ENCODE measurements around the gene ZNF326.
"Not testable (repeated sequence)": the region's sequence is repeated elsewhere in the genome, so short reads cannot be mapped to it uniquely, and the experiment has no call there.

Gene ZNF326

GRCh38 chr1:89974696-89975470 is 20.0 kb upstream of the ZNF326 start:
- DNase-seq (ENCODE audit: low spot score in 2 of 2) (no peak), ATAC-seq (replicated peaks; ENCODE audit: extremely low read depth, poor library complexity, severe bottlenecking) (no peak)
- Mint-ChIP-seq H3K36me3 (ENCODE audit: insufficient read depth) (peaks cover 2% of the 10 kb centered on the region), H3K9me3 (no peaks in the 10 kb centered on the region), H3K27ac (ENCODE audit: low read depth) (no peak overlapping the region), H3K4me3 (no peak overlapping the region), H3K4me1 (no peaks in the 10 kb centered on the region), H3K27me3 (peaks cover 10% of the 10 kb centered on the region)

GRCh38 chr1:89975540-89976125 is 19.3 kb upstream of the ZNF326 start:
- no peaks in the 10 kb centered on the region for H3K4me1 Mint-ChIP-seq
- peaks cover 10% of the 10 kb centered on the region for H3K27me3 Mint-ChIP-seq
- no peak overlapping the region for H3K4me3 Mint-ChIP-seq
- no peak for DNase-seq (ENCODE audit: low spot score in 2 of 2)
- no peak overlapping the region for H3K27ac Mint-ChIP-seq (ENCODE audit: low read depth)
- no peak for ATAC-seq (replicated peaks; ENCODE audit: extremely low read depth, poor library complexity, severe bottlenecking)
- H3K36me3 Mint-ChIP-seq (ENCODE audit: insufficient read depth) = peaks cover 2% of the 10 kb centered on the region
- no peaks in the 10 kb centered on the region for H3K9me3 Mint-ChIP-seq

- Mint-ChIP-seq H3K4me3 (no peak overlapping the region), H3K9me3 (no peaks in the 10 kb centered on the region), H3K27me3 (peaks cover 10% of the 10 kb centered on the region), H3K4me1 (no peaks in the 10 kb centered on the region), H3K36me3 (ENCODE audit: insufficient read depth) (no peaks in the 10 kb centered on the region), H3K27ac (ENCODE audit: low read depth) (no peak overlapping the region)
- DNase-seq (ENCODE audit: low spot score in 2 of 2) (no peak), ATAC-seq (replicated peaks; ENCODE audit: extremely low read depth, poor library complexity, severe bottlenecking) (no peak)
Observed at GRCh38 chr1:89978755-89979154, 16.2 kb upstream of the ZNF326 start.

- Mint-ChIP-seq H3K4me3 (no peak overlapping the region), H3K27me3 (peaks cover 9% of the 10 kb centered on the region), H3K27ac (ENCODE audit: low read depth) (no peak overlapping the region), H3K4me1 (no peaks in the 10 kb centered on the region), H3K9me3 (no peaks in the 10 kb centered on the region), H3K36me3 (ENCODE audit: insufficient read depth) (no peaks in the 10 kb centered on the region)
- no peak for ATAC-seq (replicated peaks; ENCODE audit: extremely low read depth, poor library complexity, severe bottlenecking)
- no peak for DNase-seq (ENCODE audit: low spot score in 2 of 2)
Observed at GRCh38 chr1:89980605-89981004, 14.3 kb upstream of the ZNF326 start.

GRCh38 chr1:89982846-89983245 is 12.1 kb upstream of the ZNF326 start:
- ATAC-seq (replicated peaks; ENCODE audit: extremely low read depth, poor library complexity, severe bottlenecking); H3K9me3 Mint-ChIP-seq; H3K4me1 Mint-ChIP-seq; DNase-seq (ENCODE audit: low spot score in 2 of 2); H3K27me3 Mint-ChIP-seq; H3K27ac Mint-ChIP-seq (ENCODE audit: low read depth); H3K36me3 Mint-ChIP-seq (ENCODE audit: insufficient read depth); H3K4me3 Mint-ChIP-seq: not testable (repeated sequence)

- not testable (repeated sequence) for H3K27me3 Mint-ChIP-seq; DNase-seq (ENCODE audit: low spot score in 2 of 2); ATAC-seq (replicated peaks; ENCODE audit: extremely low read depth, poor library complexity, severe bottlenecking); H3K4me1 Mint-ChIP-seq; H3K4me3 Mint-ChIP-seq; H3K27ac Mint-ChIP-seq (ENCODE audit: low read depth); H3K9me3 Mint-ChIP-seq; H3K36me3 Mint-ChIP-seq (ENCODE audit: insufficient read depth)
Observed at GRCh38 chr1:89984564-89985116, 10.3 kb upstream of the ZNF326 start.

GRCh38 chr1:89986020-89986419 is 8.9 kb upstream of the ZNF326 start:
- H3K36me3 Mint-ChIP-seq (ENCODE audit: insufficient read depth) = no peaks in the 10 kb centered on the region

GRCh38 chr1:89987159-89987819 is 7.6 kb upstream of the ZNF326 start:
- Mint-ChIP-seq H3K36me3 (ENCODE audit: insufficient read depth) (no peaks in the 10 kb centered on the region), H3K9me3 (no peaks in the 10 kb centered on the region), H3K4me3 (no peak overlapping the region), H3K27ac (ENCODE audit: low read depth) (no peak overlapping the region), H3K27me3 (peaks cover 5% of the 10 kb centered on the region), H3K4me1 (no peaks in the 10 kb centered on the region)
- peak; percentile 82 for ATAC-seq (replicated peaks; ENCODE audit: extremely low read depth, poor library complexity, severe bottlenecking)
- DNase-seq (ENCODE audit: low spot score in 2 of 2) = peak in 1 of 2 donors; percentile 35

More at GRCh38 chr1:89986020-89986419, 8.9 kb upstream of the ZNF326 start:
- Mint-ChIP-seq H3K4me3 (no peak overlapping the region), H3K27me3 (peaks cover 9% of the 10 kb centered on the region), H3K4me1 (no peaks in the 10 kb centered on the region), H3K27ac (ENCODE audit: low read depth) (no peak overlapping the region), H3K9me3 (no peaks in the 10 kb centered on the region)
- DNase-seq (ENCODE audit: low spot score in 2 of 2) = no peak
- ATAC-seq (replicated peaks; ENCODE audit: extremely low read depth, poor library complexity, severe bottlenecking) = no peak

GRCh38 chr1:89989099-89989498 is 5.8 kb upstream of the ZNF326 start:
- DNase-seq (ENCODE audit: low spot score in 2 of 2) = no peak
- Mint-ChIP-seq H3K27me3 (no peaks in the 10 kb centered on the region), H3K27ac (ENCODE audit: low read depth) (no peak overlapping the region), H3K4me3 (no peak overlapping the region), H3K4me1 (no peaks in the 10 kb centered on the region), H3K36me3 (ENCODE audit: insufficient read depth) (peaks cover 4% of the 10 kb centered on the region), H3K9me3 (no peaks in the 10 kb centered on the region)
- ATAC-seq (replicated peaks; ENCODE audit: extremely low read depth, poor library complexity, severe bottlenecking) = no peak

- H3K36me3 Mint-ChIP-seq (ENCODE audit: insufficient read depth) = peaks cover 6% of the 10 kb centered on the region
- no peak overlapping the region for H3K4me3 Mint-ChIP-seq
- no peak overlapping the region for H3K27ac Mint-ChIP-seq (ENCODE audit: low read depth)
- ATAC-seq (replicated peaks; ENCODE audit: extremely low read depth, poor library complexity, severe bottlenecking) (no peak), DNase-seq (ENCODE audit: low spot score in 2 of 2) (no peak)
- H3K4me1 Mint-ChIP-seq = peaks cover 3% of the 10 kb centered on the region
- H3K27me3 Mint-ChIP-seq = no peaks in the 10 kb centered on the region
- no peaks in the 10 kb centered on the region for H3K9me3 Mint-ChIP-seq
Observed at GRCh38 chr1:89989799-89990198, 5.1 kb upstream of the ZNF326 start.

GRCh38 chr1:89990976-89991831 is 3.7 kb upstream of the ZNF326 start:
- H3K9me3 Mint-ChIP-seq = no peaks in the 10 kb centered on the region
- ATAC-seq (replicated peaks; ENCODE audit: extremely low read depth, poor library complexity, severe bottlenecking) (no peak), DNase-seq (ENCODE audit: low spot score in 2 of 2) (no peak)
- H3K4me3 Mint-ChIP-seq = no peak overlapping the region
- peaks cover 12% of the 10 kb centered on the region for H3K4me1 Mint-ChIP-seq
- no peaks in the 10 kb centered on the region for H3K27me3 Mint-ChIP-seq
- no peak overlapping the region for H3K27ac Mint-ChIP-seq (ENCODE audit: low read depth)
- peaks cover 12% of the 10 kb centered on the region for H3K36me3 Mint-ChIP-seq (ENCODE audit: insufficient read depth)

- no peaks in the 10 kb centered on the region for H3K9me3 Mint-ChIP-seq
- DNase-seq (ENCODE audit: low spot score in 2 of 2) (no peak), ATAC-seq (replicated peaks; ENCODE audit: extremely low read depth, poor library complexity, severe bottlenecking) (no peak)
- peaks cover 18% of the 10 kb centered on the region for H3K36me3 Mint-ChIP-seq (ENCODE audit: insufficient read depth)
- peak overlapping the region; percentile 96 for H3K4me3 Mint-ChIP-seq
- no peaks in the 10 kb centered on the region for H3K27me3 Mint-ChIP-seq
- H3K27ac Mint-ChIP-seq (ENCODE audit: low read depth) = no peak overlapping the region
- peaks cover 29% of the 10 kb centered on the region for H3K4me1 Mint-ChIP-seq
Observed at GRCh38 chr1:89993541-89993940, 1.4 kb upstream of the ZNF326 start.
